Peyer's patch (tissue), 4 donors: ENCODE results near the gene CSTF3.

Experiments used
- CTCF ChIP-seq, 6 experiments: fragments of 450-650 bp in 4 of 6; fragments of 200-600 bp in 2 of 6; sonication (generic) in 1 of 6; IDR thresholded peaks; one replicate each; pipeline ENCODE4 v1.5.1; 2017 to 2019; ENCODE audit warnings: antibody characterized with exemption in 6 of 6, mild to moderate bottlenecking in 3 of 6, moderate library complexity in 1 of 6
- POLR2A ChIP-seq, 2 donors: fragments of 450-650 bp; IDR thresholded peaks; one replicate each; pipeline ENCODE4 v1.5.1; 2017; ENCODE audit warnings: antibody characterized with exemption in 2 of 2, mild to moderate bottlenecking in 2 of 2, moderate library complexity in 2 of 2

GRCh38 chr11:33089776-33090175, 71.5 kb downstream of the CSTF3 start:
- peak in 1 of 6 experiments; percentile 17 for TF ChIP-seq CTCF (IDR thresholded peaks at IDR 0.05)
- TF ChIP-seq POLR2A (IDR thresholded peaks at IDR 0.05): no peak
